Measurements from ENCODE around the gene WIZ.
A peak's percentile ranks its signal among the peaks of the same experiment; 100 is the strongest.

The WIZ gene

GRCh38 chr19:15456441-15456840 lies 6.7 kb upstream of the WIZ start:
- Mint-ChIP-seq H3K4me1 (peaks cover 8% of the 10 kb centered on the region), H3K27ac (no peak overlapping the region)

GRCh38 chr19:15455996-15456395 lies 6.2 kb upstream of the WIZ start:
- no peak overlapping the region for H3K27ac Mint-ChIP-seq
- H3K9me3 Mint-ChIP-seq = no peaks in the 10 kb centered on the region
- H3K4me1 Mint-ChIP-seq = peaks cover 8% of the 10 kb centered on the region
- no peak overlapping the region for H3K4me3 Mint-ChIP-seq
- no peak for TF ChIP-seq CTCF (IDR thresholded peaks at IDR 0.05; ENCODE audit: unreplicated experiment in 3 of 3)
- peaks cover 4% of the 10 kb centered on the region for H3K36me3 Mint-ChIP-seq (ENCODE audit: low read depth)
- H3K27me3 Mint-ChIP-seq (ENCODE audit: low read depth) = peaks cover 84% of the 10 kb centered on the region

More at GRCh38 chr19:15456441-15456840, 6.7 kb upstream of the WIZ start:
- peaks cover 84% of the 10 kb centered on the region for H3K27me3 Mint-ChIP-seq (ENCODE audit: low read depth)
- no peaks in the 10 kb centered on the region for H3K9me3 Mint-ChIP-seq
- H3K36me3 Mint-ChIP-seq (ENCODE audit: low read depth) = peaks cover 4% of the 10 kb centered on the region
- TF ChIP-seq CTCF (IDR thresholded peaks at IDR 0.05; ENCODE audit: unreplicated experiment in 3 of 3) = no peak
- no peak overlapping the region for H3K4me3 Mint-ChIP-seq

- Mint-ChIP-seq H3K9me3 (no peaks in the 10 kb centered on the region), H3K4me1 (peaks cover 8% of the 10 kb centered on the region), H3K4me3 (peak overlapping the region; percentile 46 to 74 (median 69)), H3K27me3 (ENCODE audit: low read depth) (peaks cover 66% of the 10 kb centered on the region), H3K27ac (no peak overlapping the region), H3K36me3 (ENCODE audit: low read depth) (peaks cover 4% of the 10 kb centered on the region)
- TF ChIP-seq CTCF (IDR thresholded peaks at IDR 0.05; ENCODE audit: unreplicated experiment in 3 of 3) = peak in 1 of 3 experiments; percentile 13
Observed at GRCh38 chr19:15453906-15454860, 4.4 kb upstream of the WIZ start.

GRCh38 chr19:15453091-15453578 lies 3.4 kb upstream of the WIZ start:
- Mint-ChIP-seq H3K4me3 (peak overlapping the region; percentile 62 to 74 (median 69)), H3K4me1 (peaks cover 14% of the 10 kb centered on the region), H3K27me3 (ENCODE audit: low read depth) (peaks cover 55% of the 10 kb centered on the region), H3K27ac (no peak overlapping the region), H3K36me3 (ENCODE audit: low read depth) (peaks cover 4% of the 10 kb centered on the region), H3K9me3 (no peaks in the 10 kb centered on the region)
- TF ChIP-seq CTCF (IDR thresholded peaks at IDR 0.05; ENCODE audit: unreplicated experiment in 3 of 3) = peak in 1 of 3 experiments; percentile 25

- TF ChIP-seq CTCF (IDR thresholded peaks at IDR 0.05; ENCODE audit: unreplicated experiment in 3 of 3) = no peak
- H3K4me3 Mint-ChIP-seq = peak overlapping the region; percentile 65 to 74 (median 70)
- H3K27ac Mint-ChIP-seq = peak overlapping the region; percentile 31 to 66 (median 64)
- H3K36me3 Mint-ChIP-seq (ENCODE audit: low read depth) = peaks cover 4% of the 10 kb centered on the region
- H3K9me3 Mint-ChIP-seq = no peaks in the 10 kb centered on the region
- peaks cover 14% of the 10 kb centered on the region for H3K4me1 Mint-ChIP-seq
- peaks cover 51% of the 10 kb centered on the region for H3K27me3 Mint-ChIP-seq (ENCODE audit: low read depth)
Observed at GRCh38 chr19:15452111-15453047, 2.6 kb upstream of the WIZ start.
